PC-3 (cell line): ENCODE measurements around the gene ZNF627. TPM values are rescaled to one million over a fixed set of nuclear protein-coding genes. Genes with fewer than 3 reads are reported as not detected.

Experiments used
- ATAC-seq: fragments of 200-7000 bp; cut with Tn5 transposase; 2 replicates; pipeline ENCODE4 v1.9.1; 2020; ENCODE audit warnings: mild to moderate bottlenecking, moderate library complexity
- BruUV-seq: library from RNA; stranded (reverse); fragments of 400-500 nt; replicated peaks from 2 replicates; lab custom pipeline; 2021; lab: Mats Ljungman, UMichigan
- CTCF ChIA-PET: fragments of 300-600 bp; sonication (Branson Sonifier 250); formaldehyde crosslinking; loops from one replicate; lab custom pipeline; 2022; ENCODE audit warnings: antibody characterized with exemption; lab: Charles Lee
- POLR2A ChIA-PET: fragments of 300-600 bp; sonication (Branson Sonifier 250); formaldehyde crosslinking; loops from one replicate; lab custom pipeline; 2022; ENCODE audit warnings: antibody characterized with exemption; ENCODE audit not compliant: unreplicated experiment; lab: Charles Lee
- DNase-seq: peaks from one replicate; pipeline ENCODE4 v3.0.0-alpha.2; 2015
- H2AFZ ChIP-seq: fragments of 300-600 bp; sonication (generic); 2 replicates; pipeline ENCODE4 v1.6.0; 2016; ENCODE audit warnings: antibody characterized with exemption, low read length
- H3F3A ChIP-seq: fragments of 300-600 bp; sonication (generic); one replicate; pipeline ENCODE4 v1.6.0; 2017; ENCODE audit warnings: antibody characterized with exemption, low read length, control low read depth, mild to moderate bottlenecking; ENCODE audit not compliant: unreplicated experiment
- H3K27ac ChIP-seq: fragments of 300-600 bp; sonication (generic); 2 replicates; pipeline ENCODE4 v1.5.1; 2016; ENCODE audit warnings: mild to moderate bottlenecking, low read length
- H3K27me3 ChIP-seq: fragments of 300-600 bp; sonication (generic); 2 replicates; pipeline ENCODE4 v1.6.1; 2016; ENCODE audit warnings: low read length, mixed read lengths
- H3K36me3 ChIP-seq: fragments of 300-600 bp; sonication (generic); 2 replicates; pipeline ENCODE4 v1.6.1; 2016; ENCODE audit warnings: low read depth, mixed run types, low read length, mixed read lengths
- H3K4me1 ChIP-seq: fragments of 300-600 bp; sonication (generic); 2 replicates; pipeline ENCODE4 v1.5.1; 2016; ENCODE audit warnings: low read length; ENCODE audit not compliant: insufficient read depth
- H3K4me2 ChIP-seq: fragments of 300-600 bp; sonication (generic); 2 replicates; pipeline ENCODE4 v1.6.0; 2016; ENCODE audit warnings: low read length
- H3K4me3 ChIP-seq: fragments of 300-600 bp; sonication (generic); 2 replicates; pipeline ENCODE4 v1.5.1; 2016; ENCODE audit warnings: mild to moderate bottlenecking, low read length, mixed read lengths
- H3K79me2 ChIP-seq: fragments of 300-600 bp; sonication (generic); 2 replicates; pipeline ENCODE4 v1.6.1; 2017; ENCODE audit warnings: low read length, mixed read lengths
- H3K9ac ChIP-seq: fragments of 300-600 bp; sonication (generic); 2 replicates; pipeline ENCODE4 v1.6.0; 2016; ENCODE audit warnings: mild to moderate bottlenecking, low read length
- H3K9me2 ChIP-seq: fragments of 300-600 bp; sonication (generic); replicated peaks from 2 replicates; pipeline ENCODE4 v1.6.1; 2016; ENCODE audit warnings: mixed run types, low read length, mixed read lengths
- H3K9me3 ChIP-seq: fragments of 300-600 bp; sonication (generic); 2 replicates; pipeline ENCODE4 v1.6.1; 2016; ENCODE audit warnings: low read length, mixed read lengths
- H4K20me1 ChIP-seq: fragments of 300-600 bp; sonication (generic); 2 replicates; pipeline ENCODE4 v1.6.1; 2016; ENCODE audit warnings: low read length, mixed read lengths
- CTCF ChIP-seq: fragments of 300-600 bp; sonication (generic); conservative IDR thresholded peaks from 2 replicates; pipeline ENCODE4 v1.5.1; 2017; ENCODE audit warnings: antibody characterized with exemption, low read depth, mild to moderate bottlenecking, low read length
- EZH2 ChIP-seq: fragments of 300-600 bp; sonication (generic); IDR thresholded peaks from one replicate; pipeline ENCODE4 v1.6.1; 2017; ENCODE audit warnings: antibody characterized with exemption, mild to moderate bottlenecking, low read length; ENCODE audit not compliant: unreplicated experiment
- EZH2phosphoT487 ChIP-seq: fragments of 300-600 bp; sonication (generic); IDR thresholded peaks from 2 replicates; pipeline ENCODE4 v1.6.1; 2018; ENCODE audit warnings: mild to moderate bottlenecking, antibody characterized with exemption, low read length, borderline replicate concordance
- intact Hi-C: fragments of 100-400 bp; cut with micrococcal nuclease; formaldehyde crosslinking; loops from 2 replicates; pipeline ENCODE4 v1.9.0; 2023
- total RNA-seq: library from RNA; depleted of rRNA; stranded (reverse); fragments of >200 nt; gene quantifications from 2 replicates; pipeline ENCODE4 v1.2.3, GENCODE V29; 2014

ZNF627 gene
- total RNA-seq, 1 experiment from 2014 or later = 14.2 TPM

GRCh38 chr19:11652056-11652455, 54.8 kb downstream of the ZNF627 start:
- no peak overlapping the region; the same call in 1 of the 2 replicates for H3K4me3 ChIP-seq
- H3K27ac ChIP-seq = no peak overlapping the region
- H2AFZ ChIP-seq = no peak overlapping the region
- no peaks in the 10 kb centered on the region for H3K4me1 ChIP-seq
- BruUV-seq = no TSS peak
- peaks cover 80% of the 10 kb centered on the region for H3K36me3 ChIP-seq
- peaks cover 47% of the 10 kb centered on the region for H3K9me3 ChIP-seq
- no peak overlapping the region for H3K4me2 ChIP-seq
- no peak overlapping the region for H3K9ac ChIP-seq
- TF ChIP-seq EZH2phosphoT487 (no peak), CTCF (no peak), EZH2 (no peak)
- ATAC-seq = no peak
- ChIA-PET CTCF (no interaction called here), POLR2A (no interaction called here)
- no peaks in the 10 kb centered on the region for H3K27me3 ChIP-seq
- no peaks in the 10 kb centered on the region for H4K20me1 ChIP-seq
- DNase-seq = no peak
- intact Hi-C loops = no loop called here
- H3F3A ChIP-seq = no peaks in the 10 kb centered on the region
- H3K79me2 ChIP-seq = no peaks in the 10 kb centered on the region
- H3K9me2 ChIP-seq = no peaks in the 10 kb centered on the region

- H3K4me1 ChIP-seq = no peaks in the 10 kb centered on the region
- no peaks in the 10 kb centered on the region for H4K20me1 ChIP-seq
- POLR2A ChIA-PET = no interaction called here
- no peak for TF ChIP-seq EZH2
- TF ChIP-seq CTCF = no peak
- TF ChIP-seq EZH2phosphoT487 = no peak
- H3K27me3 ChIP-seq = no peaks in the 10 kb centered on the region
- H3K4me2 ChIP-seq = no peak overlapping the region
- no peak overlapping the region; the same call in 1 of the 2 replicates for H3K4me3 ChIP-seq
- H3K9me2 ChIP-seq = no peaks in the 10 kb centered on the region
- no peaks in the 10 kb centered on the region for H3F3A ChIP-seq
- H3K9ac ChIP-seq = no peak overlapping the region
- peaks cover 45% of the 10 kb centered on the region for H3K9me3 ChIP-seq
- no peaks in the 10 kb centered on the region for H3K79me2 ChIP-seq
- CTCF ChIA-PET = no interaction called here
- DNase-seq = no peak
- no peak overlapping the region for H3K27ac ChIP-seq
- ATAC-seq = no peak
- H3K36me3 ChIP-seq = peaks cover 76% of the 10 kb centered on the region
- no TSS peak for BruUV-seq
- intact Hi-C loops = no loop called here
- H2AFZ ChIP-seq = no peak overlapping the region
Measured at GRCh38 chr19:11652492-11652891, 55.2 kb downstream of the ZNF627 start.

GRCh38 chr19:11656535-11656934, 59.3 kb downstream of the ZNF627 start:
- Histone ChIP-seq H3K27ac (no peak overlapping the region), H3K4me3 (no peak overlapping the region), H3K9me3 (peaks cover 21% of the 10 kb centered on the region), H2AFZ (no peak overlapping the region), H3K36me3 (peaks cover 40% of the 10 kb centered on the region), H3K4me1 (no peaks in the 10 kb centered on the region), H3F3A (no peaks in the 10 kb centered on the region), H4K20me1 (no peaks in the 10 kb centered on the region), H3K9ac (no peak overlapping the region), H3K27me3 (no peaks in the 10 kb centered on the region), H3K79me2 (no peaks in the 10 kb centered on the region), H3K9me2 (no peaks in the 10 kb centered on the region), H3K4me2 (no peak overlapping the region)
- TF ChIP-seq EZH2phosphoT487 = no peak
- no peak for TF ChIP-seq EZH2
- TF ChIP-seq CTCF = no peak
- ChIA-PET CTCF (no interaction called here), POLR2A (no interaction called here)
- DNase-seq = no peak
- BruUV-seq = no TSS peak
- intact Hi-C loops = no loop called here
- ATAC-seq = no peak
